ENCODE measurements around the gene URI1.

URI1 gene

GRCh38 chr19:29969891-29970290 lies 27.9 kb downstream of the URI1 start:
- Histone ChIP-seq H3K27ac (peak overlapping the region; percentile 26; the same call in 1 of the 2 replicates), H3K9me3 (ENCODE audit: low read depth, low read length) (no peaks in the 10 kb centered on the region), H3K4me3 (no peak overlapping the region), H3K9ac (ENCODE audit: insufficient read length) (no peak overlapping the region), H3K36me3 (ENCODE audit: insufficient read depth, low read length) (peaks cover 2% of the 10 kb centered on the region; the same call in 1 of the 2 replicates)
- DNase-seq (ENCODE audit: low read depth, low spot score), result no peak
- no peak for TF ChIP-seq POLR2AphosphoS5 (IDR thresholded peaks at IDR 0.05; ENCODE audit: borderline replicate concordance, low read depth, low read length)
- no peak for TF ChIP-seq FOXP2 (optimal IDR thresholded peaks at IDR 0.05; ENCODE audit: control extremely low read depth, extremely low read length, insufficient read depth)
- TF ChIP-seq EZH2 (IDR thresholded peaks at IDR 0.05), result no peak

DNA sequence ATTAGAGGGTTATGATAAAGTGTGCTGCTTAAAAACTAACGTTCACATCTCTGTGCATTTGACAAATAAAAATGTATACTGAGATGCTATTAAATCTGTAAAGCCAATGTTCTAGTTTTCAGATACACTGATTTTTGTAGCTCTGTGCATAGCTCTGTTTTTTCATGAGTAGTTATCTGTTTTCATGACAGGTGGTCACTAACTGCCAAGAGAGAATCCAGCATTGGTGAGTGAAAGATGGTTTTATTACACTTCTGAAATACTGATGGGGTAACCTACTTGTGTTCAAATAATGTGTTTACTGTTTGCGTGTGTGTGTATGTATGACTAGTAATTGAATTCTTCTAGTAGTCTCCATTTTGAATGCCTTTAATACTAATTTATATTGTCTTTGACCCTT lies 29.0 kb downstream of the URI1 start:
- no peak for DNase-seq (ENCODE audit: low read depth, low spot score)
- no peaks in the 10 kb centered on the region for H3K9me3 ChIP-seq (ENCODE audit: low read depth, low read length)
- TF ChIP-seq FOXP2 (optimal IDR thresholded peaks at IDR 0.05; ENCODE audit: control extremely low read depth, extremely low read length, insufficient read depth), result no peak
- no peak for TF ChIP-seq EZH2 (IDR thresholded peaks at IDR 0.05)
- TF ChIP-seq POLR2AphosphoS5 (IDR thresholded peaks at IDR 0.05; ENCODE audit: borderline replicate concordance, low read depth, low read length), result no peak
- peaks cover 2% of the 10 kb centered on the region; the same call in 1 of the 2 replicates for H3K36me3 ChIP-seq (ENCODE audit: insufficient read depth, low read length)
- H3K9ac ChIP-seq (ENCODE audit: insufficient read length), result no peak overlapping the region
- H3K4me3 ChIP-seq, result no peak overlapping the region
- no peak overlapping the region; the same call in 1 of the 2 replicates for H3K27ac ChIP-seq

GRCh38 chr19:29971648-29972047 lies 29.6 kb downstream of the URI1 start:
- DNase-seq (ENCODE audit: low read depth, low spot score), result no peak
- TF ChIP-seq POLR2AphosphoS5 (IDR thresholded peaks at IDR 0.05; ENCODE audit: borderline replicate concordance, low read depth, low read length), result no peak
- H3K36me3 ChIP-seq (ENCODE audit: insufficient read depth, low read length), result peaks cover 2% of the 10 kb centered on the region
- H3K9ac ChIP-seq (ENCODE audit: insufficient read length), result no peak overlapping the region
- no peak overlapping the region for H3K4me3 ChIP-seq
- no peaks in the 10 kb centered on the region for H3K9me3 ChIP-seq (ENCODE audit: low read depth, low read length)
- no peak overlapping the region for H3K27ac ChIP-seq

DNA sequence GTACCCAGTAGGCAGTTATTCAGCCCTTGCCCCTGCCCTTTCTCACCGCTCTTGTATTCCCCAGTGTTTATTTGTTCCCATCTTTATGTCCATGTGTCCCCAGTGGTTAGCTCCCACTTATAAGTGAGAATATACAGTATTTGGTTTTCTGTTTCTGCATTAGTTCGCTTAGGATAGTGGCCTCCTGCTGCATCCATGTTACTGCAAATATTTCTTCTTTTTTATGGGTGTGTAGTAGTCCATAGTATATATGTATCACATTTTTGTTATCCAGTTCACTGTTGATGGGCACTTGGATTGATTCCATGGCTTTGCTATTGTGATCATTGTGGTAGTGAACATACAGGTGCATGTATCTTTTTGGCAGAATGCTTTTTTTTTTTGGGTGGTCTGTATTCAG lies 32.7 kb downstream of the URI1 start:
- no peak overlapping the region for H3K4me3 ChIP-seq
- DNase-seq (ENCODE audit: low read depth, low spot score), result no peak
- no peak for TF ChIP-seq POLR2AphosphoS5 (IDR thresholded peaks at IDR 0.05; ENCODE audit: borderline replicate concordance, low read depth, low read length)
- no peak for TF ChIP-seq FOXP2 (optimal IDR thresholded peaks at IDR 0.05; ENCODE audit: control extremely low read depth, extremely low read length, insufficient read depth)
- TF ChIP-seq EZH2 (IDR thresholded peaks at IDR 0.05), result no peak
- H3K27ac ChIP-seq, result no peak overlapping the region
- no peaks in the 10 kb centered on the region for H3K9me3 ChIP-seq (ENCODE audit: low read depth, low read length)
- no peak overlapping the region for H3K9ac ChIP-seq (ENCODE audit: insufficient read length)
- H3K36me3 ChIP-seq (ENCODE audit: insufficient read depth, low read length), result peaks cover 10% of the 10 kb centered on the region

DNA sequence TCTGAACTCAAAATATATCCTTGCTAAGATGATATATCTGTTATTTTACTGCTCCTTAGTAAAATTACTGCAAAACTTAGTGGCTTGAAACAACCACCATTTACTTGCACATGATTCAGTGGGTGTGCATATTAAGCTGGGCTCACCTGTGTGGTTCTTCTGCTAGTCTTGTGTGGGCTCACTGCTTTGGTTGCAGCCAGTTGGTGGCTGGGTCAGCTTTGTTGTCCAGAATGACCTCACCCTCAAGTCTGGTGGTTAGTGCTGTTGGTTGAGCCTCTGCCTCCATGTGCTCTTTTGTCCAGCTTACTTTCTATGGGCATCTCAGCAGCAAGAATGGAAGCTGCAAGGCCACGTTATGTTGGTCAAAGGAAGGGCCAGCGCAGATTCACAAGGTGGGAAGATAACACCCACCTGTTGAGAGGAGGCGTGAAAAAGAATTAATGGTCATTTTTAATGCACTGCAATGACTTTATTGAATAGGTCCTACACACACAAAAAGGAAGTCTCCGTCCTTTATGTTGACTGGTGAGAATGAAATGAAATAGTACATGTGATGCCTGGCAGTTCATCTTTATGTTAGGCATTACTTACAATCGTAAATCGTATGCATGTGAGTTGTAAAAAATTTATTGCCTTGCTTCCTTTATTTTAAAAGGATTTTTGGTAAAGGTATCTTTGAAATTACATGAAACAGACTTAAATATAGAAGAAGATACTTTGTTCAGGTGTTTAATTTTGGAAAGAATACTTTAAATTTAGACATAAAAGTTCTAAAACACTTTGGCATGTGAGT lies 34.3 kb downstream of the URI1 start:
- H3K9me3 ChIP-seq (ENCODE audit: low read depth, low read length), result no peaks in the 10 kb centered on the region
- H3K36me3 ChIP-seq (ENCODE audit: insufficient read depth, low read length), result peaks cover 15% of the 10 kb centered on the region
- TF ChIP-seq EZH2 (IDR thresholded peaks at IDR 0.05) (no peak), FOXP2 (optimal IDR thresholded peaks at IDR 0.05; ENCODE audit: control extremely low read depth, extremely low read length, insufficient read depth) (no peak), POLR2AphosphoS5 (IDR thresholded peaks at IDR 0.05; ENCODE audit: borderline replicate concordance, low read depth, low read length) (no peak)
- H3K4me3 ChIP-seq, result no peak overlapping the region
- no peak overlapping the region for H3K9ac ChIP-seq (ENCODE audit: insufficient read length)
- DNase-seq (ENCODE audit: low read depth, low spot score), result no peak
- H3K27ac ChIP-seq, result no peak overlapping the region

DNA sequence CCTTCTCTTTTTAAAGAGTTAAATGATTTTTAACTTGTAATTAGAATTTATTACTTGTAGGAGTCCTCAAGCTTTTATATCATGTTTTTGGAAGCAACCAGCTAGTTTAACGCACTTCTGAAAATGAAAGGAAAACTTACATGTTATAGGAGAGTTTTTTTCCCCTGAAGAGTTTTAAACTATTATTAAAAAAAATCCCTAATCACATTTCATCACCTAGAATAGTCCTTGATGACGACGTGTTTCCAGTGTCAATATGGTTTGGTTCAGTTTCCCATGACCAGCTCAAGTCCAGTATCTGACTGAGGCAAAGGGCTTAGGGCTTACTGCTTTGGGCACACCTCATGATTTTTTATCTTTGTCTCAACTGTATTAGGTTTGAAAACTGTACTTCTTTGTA lies 36.0 kb downstream of the URI1 start:
- H3K27ac ChIP-seq, result no peak overlapping the region
- TF ChIP-seq POLR2AphosphoS5 (IDR thresholded peaks at IDR 0.05; ENCODE audit: borderline replicate concordance, low read depth, low read length) (no peak), EZH2 (IDR thresholded peaks at IDR 0.05) (no peak), FOXP2 (optimal IDR thresholded peaks at IDR 0.05; ENCODE audit: control extremely low read depth, extremely low read length, insufficient read depth) (no peak)
- H3K9me3 ChIP-seq (ENCODE audit: low read depth, low read length), result no peaks in the 10 kb centered on the region
- no peak overlapping the region for H3K4me3 ChIP-seq
- no peak overlapping the region for H3K9ac ChIP-seq (ENCODE audit: insufficient read length)
- H3K36me3 ChIP-seq (ENCODE audit: insufficient read depth, low read length), result peaks cover 13% of the 10 kb centered on the region
- no peak for DNase-seq (ENCODE audit: low read depth, low spot score)

DNA sequence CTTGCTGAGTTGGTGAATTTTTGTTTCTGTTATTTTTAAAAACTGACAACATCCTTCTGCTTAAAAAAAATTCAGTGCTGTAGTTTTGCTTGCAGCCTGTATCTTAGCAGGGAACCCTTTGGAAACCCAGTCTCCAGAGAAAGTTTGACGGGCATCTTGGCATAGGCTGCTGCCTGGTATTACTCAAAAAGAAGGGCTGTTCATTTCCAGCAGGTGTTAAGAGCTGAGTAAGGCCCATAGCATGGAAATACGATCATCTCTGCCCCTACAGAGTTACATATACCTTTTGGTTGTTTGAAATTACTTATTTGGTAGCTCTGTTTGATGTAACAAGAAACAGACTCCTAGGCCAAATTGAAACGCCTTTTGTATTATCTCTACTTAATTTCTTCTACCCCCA lies 41.5 kb downstream of the URI1 start:
- Histone ChIP-seq H3K9me3 (ENCODE audit: low read depth, low read length) (no peaks in the 10 kb centered on the region), H3K4me3 (no peak overlapping the region), H3K36me3 (ENCODE audit: insufficient read depth, low read length) (peaks cover 59% of the 10 kb centered on the region), H3K27ac (no peak overlapping the region; the same call in 1 of the 2 replicates), H3K9ac (ENCODE audit: insufficient read length) (no peak overlapping the region)
- TF ChIP-seq FOXP2 (optimal IDR thresholded peaks at IDR 0.05; ENCODE audit: control extremely low read depth, extremely low read length, insufficient read depth) (no peak), EZH2 (IDR thresholded peaks at IDR 0.05) (no peak), POLR2AphosphoS5 (IDR thresholded peaks at IDR 0.05; ENCODE audit: borderline replicate concordance, low read depth, low read length) (no peak)
- no peak for DNase-seq (ENCODE audit: low read depth, low spot score)

GRCh38 chr19:29985196-29985595 lies 43.2 kb downstream of the URI1 start:
- DNase-seq (ENCODE audit: low read depth, low spot score), result no peak
- TF ChIP-seq POLR2AphosphoS5 (IDR thresholded peaks at IDR 0.05; ENCODE audit: borderline replicate concordance, low read depth, low read length), result no peak
- no peak for TF ChIP-seq FOXP2 (optimal IDR thresholded peaks at IDR 0.05; ENCODE audit: control extremely low read depth, extremely low read length, insufficient read depth)
- no peak for TF ChIP-seq EZH2 (IDR thresholded peaks at IDR 0.05)
- Histone ChIP-seq H3K27ac (no peak overlapping the region), H3K36me3 (ENCODE audit: insufficient read depth, low read length) (peaks cover 63% of the 10 kb centered on the region), H3K4me3 (no peak overlapping the region), H3K9ac (ENCODE audit: insufficient read length) (no peak overlapping the region), H3K9me3 (ENCODE audit: low read depth, low read length) (no peaks in the 10 kb centered on the region)

Measured in SK-N-MC (cell line).